H1 (cell line): ENCODE data around the gene CEMIP2.

Experiments used
- BRCA1 ChIP-seq: IDR thresholded peaks from 2 replicates; pipeline ENCODE4 v1.6.1; 2012; ENCODE audit warnings: low read depth, low read length, improper control_type of control experiment
- CEBPB ChIP-seq: IDR thresholded peaks from 2 replicates; pipeline ENCODE4 v1.6.1; 2012; ENCODE audit warnings: low read depth, low read length
- EP300 ChIP-seq, 2 experiments: IDR thresholded peaks; 1 replicate in 1 of 2; 2 replicates in 1 of 2; pipeline ENCODE4 v1.6.1; 2011 to 2012; ENCODE audit warnings: low read depth in 2 of 2, low read length in 2 of 2, mild to moderate bottlenecking in 2 of 2, borderline replicate concordance in 1 of 2, inconsistent platforms in 1 of 2, moderate library complexity in 1 of 2
- EZH2 ChIP-seq: fragments of 200-600 bp; sonication (generic); IDR thresholded peaks from 2 replicates; pipeline ENCODE4 v1.7.1; 2012; ENCODE audit warnings: low read depth, mild to moderate bottlenecking, moderate library complexity, low read length, inconsistent platforms; ENCODE audit not compliant: severe bottlenecking
- MAFK ChIP-seq: IDR thresholded peaks from 2 replicates; pipeline ENCODE4 v1.6.1; 2012; ENCODE audit warnings: low read depth, mild to moderate bottlenecking, improper control_type of control experiment, low read length
- NANOG ChIP-seq: IDR thresholded peaks from 2 replicates; pipeline ENCODE4 v1.6.1; 2011; ENCODE audit warnings: low read length, low read depth, mild to moderate bottlenecking, inconsistent platforms; ENCODE audit not compliant: insufficient read depth, poor library complexity, severe bottlenecking
- POLR2A ChIP-seq, 2 experiments: IDR thresholded peaks; 1 replicate in 1 of 2; 2 replicates in 1 of 2; pipeline ENCODE4 v1.6.1; 2011; ENCODE audit warnings: low read depth in 2 of 2, low read length in 2 of 2, mild to moderate bottlenecking in 2 of 2; ENCODE audit errors: control extremely low read depth in 1 of 2
- RAD21 ChIP-seq, 2 experiments: IDR thresholded peaks in 1 of 2; conservative IDR thresholded peaks in 1 of 2; 2 replicates each; pipeline ENCODE4 v1.6.1; 2011; ENCODE audit warnings: low read depth in 2 of 2, low read length in 2 of 2, improper control_type of control experiment in 1 of 2, inconsistent platforms in 1 of 2, mild to moderate bottlenecking in 1 of 2, moderate library complexity in 1 of 2
- SIN3A ChIP-seq, 2 experiments: IDR thresholded peaks in 1 of 2; conservative IDR thresholded peaks in 1 of 2; 2 replicates each; pipeline ENCODE4 v1.6.1; 2011 to 2012; ENCODE audit warnings: low read length in 2 of 2, improper control_type of control experiment in 1 of 2, low read depth in 1 of 2, mild to moderate bottlenecking in 1 of 2
- SIRT6 ChIP-seq: IDR thresholded peaks from one replicate; pipeline ENCODE4 v1.7.1; 2012; ENCODE audit warnings: low read length, inconsistent platforms
- USF2 ChIP-seq: IDR thresholded peaks from 2 replicates; pipeline ENCODE4 v1.6.1; 2011; ENCODE audit warnings: low read length, improper control_type of control experiment
- ZNF274 ChIP-seq: IDR thresholded peaks from 2 replicates; pipeline ENCODE4 v1.7.0; 2012; ENCODE audit warnings: low read length, borderline replicate concordance; ENCODE audit errors: extremely low read depth
- TF ChIP-seq, protein P1 (sequence below), 3 experiments: IDR thresholded peaks; 1 replicate in 2 of 3; 2 replicates in 1 of 3; pipeline versions ENCODE4 v1.5.1 to v1.6.1; 2011; ENCODE audit warnings: low read length in 3 of 3, mild to moderate bottlenecking in 3 of 3, inconsistent platforms in 2 of 3, low read depth in 1 of 3, moderate library complexity in 1 of 3; ENCODE audit not compliant: insufficient read depth in 1 of 3; ENCODE audit errors: control extremely low read depth in 1 of 3

DNA sequence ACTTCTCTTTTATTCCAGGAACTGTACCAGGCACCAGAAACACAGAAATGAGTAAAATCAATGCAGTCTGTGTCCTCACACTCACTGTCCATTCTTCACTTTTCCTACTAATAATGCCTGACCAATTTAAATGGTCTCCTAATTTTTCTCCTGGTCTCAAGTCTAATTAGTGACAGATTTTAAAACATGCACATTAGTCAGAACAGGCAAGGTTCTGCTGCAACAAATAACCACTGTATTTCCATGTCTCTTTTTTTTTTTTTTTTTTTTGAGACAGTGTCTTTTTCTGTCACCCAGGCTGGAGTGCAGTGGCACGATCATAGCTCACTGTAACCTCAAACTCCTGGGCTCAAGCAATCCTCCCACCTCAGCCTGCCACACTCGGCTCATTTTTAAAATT, 99.6 kb downstream of the CEMIP2 start:
- TF ChIP-seq USF2 (no peak), EZH2 (no peak), CEBPB (no peak), POLR2A (IDR thresholded peaks at IDR 0.05; ENCODE audit: control extremely low read depth in 1 of 2, low read depth in 2 of 2, low read length in 2 of 2) (no peak), ZNF274 (no peak), SIN3A (conservative IDR thresholded peaks at IDR 0.05 in 1 of 2, IDR thresholded peaks at IDR 0.05 in 1 of 2; ENCODE audit: low read depth in 1 of 2, low read length in 2 of 2) (no peak), RAD21 (IDR thresholded peaks at IDR 0.05 in 1 of 2, conservative IDR thresholded peaks at IDR 0.05 in 1 of 2; ENCODE audit: low read depth in 2 of 2, low read length in 2 of 2) (no peak), SIRT6 (no peak), EP300 (IDR thresholded peaks at IDR 0.05; ENCODE audit: borderline replicate concordance in 1 of 2, low read depth in 2 of 2, low read length in 2 of 2) (no peak), BRCA1 (no peak), NANOG (no peak), MAFK (no peak)
- TF ChIP-seq, protein P1, sequence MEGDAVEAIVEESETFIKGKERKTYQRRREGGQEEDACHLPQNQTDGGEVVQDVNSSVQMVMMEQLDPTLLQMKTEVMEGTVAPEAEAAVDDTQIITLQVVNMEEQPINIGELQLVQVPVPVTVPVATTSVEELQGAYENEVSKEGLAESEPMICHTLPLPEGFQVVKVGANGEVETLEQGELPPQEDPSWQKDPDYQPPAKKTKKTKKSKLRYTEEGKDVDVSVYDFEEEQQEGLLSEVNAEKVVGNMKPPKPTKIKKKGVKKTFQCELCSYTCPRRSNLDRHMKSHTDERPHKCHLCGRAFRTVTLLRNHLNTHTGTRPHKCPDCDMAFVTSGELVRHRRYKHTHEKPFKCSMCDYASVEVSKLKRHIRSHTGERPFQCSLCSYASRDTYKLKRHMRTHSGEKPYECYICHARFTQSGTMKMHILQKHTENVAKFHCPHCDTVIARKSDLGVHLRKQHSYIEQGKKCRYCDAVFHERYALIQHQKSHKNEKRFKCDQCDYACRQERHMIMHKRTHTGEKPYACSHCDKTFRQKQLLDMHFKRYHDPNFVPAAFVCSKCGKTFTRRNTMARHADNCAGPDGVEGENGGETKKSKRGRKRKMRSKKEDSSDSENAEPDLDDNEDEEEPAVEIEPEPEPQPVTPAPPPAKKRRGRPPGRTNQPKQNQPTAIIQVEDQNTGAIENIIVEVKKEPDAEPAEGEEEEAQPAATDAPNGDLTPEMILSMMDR (IDR thresholded peaks at IDR 0.05; ENCODE audit: control extremely low read depth in 1 of 3, insufficient read depth in 1 of 3, low read depth in 1 of 3, low read length in 3 of 3) = no peak
